KMS-11 (cell line): ENCODE measurements around the gene NOP14.

Source experiments
- H2AFZ ChIP-seq: fragments of 200-600 bp; sonication (generic); 2 replicates; pipeline ENCODE4 v1.6.1; 2016; ENCODE audit warnings: antibody characterized with exemption, mixed run types, low read depth
- H3K27ac ChIP-seq: fragments of 200-600 bp; sonication (generic); 2 replicates; pipeline ENCODE4 v1.6.1; 2016; ENCODE audit warnings: mild to moderate bottlenecking, mixed run types
- H3K27me3 ChIP-seq: fragments of 200-600 bp; sonication (generic); 2 replicates; pipeline ENCODE4 v1.6.1; 2017; ENCODE audit warnings: mild to moderate bottlenecking, low read depth, mixed run types, moderate library complexity; ENCODE audit not compliant: insufficient read depth
- H3K36me3 ChIP-seq: fragments of 200-600 bp; sonication (generic); 2 replicates; pipeline ENCODE4 v1.6.1; 2017; ENCODE audit warnings: mild to moderate bottlenecking, mixed run types; ENCODE audit not compliant: insufficient read depth
- H3K4me1 ChIP-seq: fragments of 200-600 bp; sonication (generic); 2 replicates; pipeline ENCODE4 v1.6.1; 2016; ENCODE audit warnings: mild to moderate bottlenecking, low read depth, mixed run types; ENCODE audit not compliant: poor library complexity, severe bottlenecking
- H3K4me2 ChIP-seq: fragments of 200-600 bp; sonication (generic); 2 replicates; pipeline ENCODE4 v1.7.0; 2016; ENCODE audit warnings: mild to moderate bottlenecking, mixed run types
- H3K4me3 ChIP-seq: fragments of 200-600 bp; sonication (generic); IDR thresholded peaks from 2 replicates; pipeline ENCODE4 v1.6.1; 2017; ENCODE audit warnings: low read depth, low read length, mixed read lengths; ENCODE audit not compliant: insufficient read depth
- H3K79me2 ChIP-seq: fragments of 200-600 bp; sonication (generic); 2 replicates; pipeline ENCODE4 v1.6.1; 2016; ENCODE audit warnings: low read depth, mixed run types; ENCODE audit not compliant: insufficient read depth
- H3K9ac ChIP-seq: fragments of 200-600 bp; sonication (generic); 2 replicates; pipeline ENCODE4 v1.6.1; 2016; ENCODE audit warnings: mild to moderate bottlenecking, mixed run types
- H4K20me1 ChIP-seq: fragments of 200-600 bp; sonication (generic); 2 replicates; pipeline ENCODE4 v1.6.1; 2016; ENCODE audit warnings: mild to moderate bottlenecking, mixed run types; ENCODE audit not compliant: insufficient read depth
- CTCF ChIP-seq: fragments of 200-600 bp; sonication (generic); conservative IDR thresholded peaks from 2 replicates; pipeline ENCODE4 v1.6.1; 2017; ENCODE audit warnings: low read depth, mild to moderate bottlenecking, antibody characterized with exemption, low read length, moderate library complexity, mixed read lengths

NOP14 gene

GRCh38 chr4:2891294-2891693 lies 71.9 kb downstream of the NOP14 start:
- no peak overlapping the region for H3K4me2 ChIP-seq
- H3K36me3 ChIP-seq = no peaks in the 10 kb centered on the region
- no peak overlapping the region for H2AFZ ChIP-seq
- H3K79me2 ChIP-seq = no peaks in the 10 kb centered on the region
- no peak overlapping the region for H3K27ac ChIP-seq
- no peak overlapping the region for H3K4me3 ChIP-seq
- H4K20me1 ChIP-seq = no peaks in the 10 kb centered on the region
- no peaks in the 10 kb centered on the region for H3K27me3 ChIP-seq
- TF ChIP-seq CTCF = no peak
- H3K4me1 ChIP-seq = no peaks in the 10 kb centered on the region
- no peak overlapping the region for H3K9ac ChIP-seq

- Histone ChIP-seq H3K4me2 (no peak overlapping the region), H3K4me3 (no peak overlapping the region), H3K36me3 (no peaks in the 10 kb centered on the region), H3K27me3 (no peaks in the 10 kb centered on the region), H3K4me1 (no peaks in the 10 kb centered on the region), H3K9ac (no peak overlapping the region), H3K27ac (no peak overlapping the region), H4K20me1 (no peaks in the 10 kb centered on the region), H2AFZ (no peak overlapping the region), H3K79me2 (no peaks in the 10 kb centered on the region)
- no peak for TF ChIP-seq CTCF
These were observed 74.3 kb downstream of the NOP14 start for GRCh38 chr4:2888886-2889285.
